Stimulated activated CD4-positive, alpha-beta T cell treated with anti-CD3 and anti-CD28 coated beads, Interleukin-2, amount 100 ng/mL, for 24 hours (primary cell): ENCODE measurements around the gene IRX3.

Experiments used
- DNase-seq, 2 donors: peaks; one replicate each; pipeline ENCODE4 v3.0.0-alpha.2; 2020

IRX3 gene

DNA sequence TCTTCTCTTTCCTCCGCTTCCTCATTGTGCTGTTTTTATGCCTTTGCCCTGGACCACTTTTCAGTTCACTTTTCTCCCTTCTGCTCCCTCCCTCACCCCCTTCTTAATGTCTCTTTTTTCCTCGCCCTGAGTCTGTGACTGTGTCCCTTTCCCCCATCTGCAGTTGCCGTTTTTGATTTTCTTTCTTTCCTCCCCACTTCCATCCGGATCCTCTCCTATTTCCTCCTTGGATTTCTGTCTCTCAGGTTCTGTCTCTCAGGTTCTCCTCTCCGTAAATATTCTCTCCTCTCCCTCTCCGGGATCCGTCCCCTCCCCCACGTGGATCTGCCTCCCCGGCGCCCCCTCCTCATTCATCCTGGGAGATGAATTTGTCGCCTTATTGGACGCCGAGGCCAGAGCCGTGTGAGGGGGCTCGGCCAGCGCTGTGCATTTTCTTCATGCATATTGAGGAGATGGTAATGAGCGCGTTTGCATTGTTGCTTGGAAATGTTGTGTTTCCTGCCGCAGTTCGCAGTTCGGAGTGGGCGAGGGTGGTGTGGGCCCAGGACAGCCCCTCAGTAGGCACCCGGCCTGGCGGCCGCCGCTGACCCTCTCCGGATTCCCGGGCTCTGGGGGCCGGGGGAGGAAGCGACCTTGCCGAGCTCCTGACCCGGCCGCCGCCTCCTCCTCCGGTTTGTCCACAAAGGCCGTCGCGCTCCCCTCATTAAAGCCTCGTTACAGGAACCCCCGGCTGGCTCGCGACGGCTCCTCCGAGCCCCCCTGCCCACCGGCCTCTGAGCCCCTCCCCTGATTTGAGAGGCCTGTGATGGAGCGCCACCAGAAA is 4.5 kb upstream of the IRX3 start:
- no peak for DNase-seq

GRCh38 chr16:54289945-54290832 is 3.6 kb upstream of the IRX3 start:
- no peak for DNase-seq

GRCh38 chr16:54289242-54289944 is 2.8 kb upstream of the IRX3 start:
- no peak for DNase-seq

DNA sequence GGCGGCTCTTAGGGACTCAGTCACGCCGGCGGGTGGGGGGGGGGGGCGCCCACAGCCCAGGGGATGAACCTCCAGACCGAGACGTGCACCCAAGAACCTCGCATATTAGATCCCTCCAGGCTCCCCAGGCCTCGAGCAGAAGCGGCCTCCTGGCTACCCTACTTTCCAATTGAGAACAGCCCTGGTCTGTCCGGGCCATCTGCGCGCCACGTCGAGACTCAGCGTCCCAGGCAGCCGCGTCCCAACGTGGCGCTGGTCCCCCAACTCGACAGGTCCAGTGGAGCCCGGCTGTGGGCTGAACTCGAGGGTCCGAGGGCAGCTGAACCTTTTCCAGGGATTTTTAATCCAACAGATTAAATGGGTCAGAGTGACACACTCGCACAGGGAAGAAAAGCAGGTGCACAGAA is 2.3 kb upstream of the IRX3 start:
- no peak for DNase-seq

GRCh38 chr16:54288030-54288834 is 1.6 kb upstream of the IRX3 start:
- DNase-seq, result no peak

DNA sequence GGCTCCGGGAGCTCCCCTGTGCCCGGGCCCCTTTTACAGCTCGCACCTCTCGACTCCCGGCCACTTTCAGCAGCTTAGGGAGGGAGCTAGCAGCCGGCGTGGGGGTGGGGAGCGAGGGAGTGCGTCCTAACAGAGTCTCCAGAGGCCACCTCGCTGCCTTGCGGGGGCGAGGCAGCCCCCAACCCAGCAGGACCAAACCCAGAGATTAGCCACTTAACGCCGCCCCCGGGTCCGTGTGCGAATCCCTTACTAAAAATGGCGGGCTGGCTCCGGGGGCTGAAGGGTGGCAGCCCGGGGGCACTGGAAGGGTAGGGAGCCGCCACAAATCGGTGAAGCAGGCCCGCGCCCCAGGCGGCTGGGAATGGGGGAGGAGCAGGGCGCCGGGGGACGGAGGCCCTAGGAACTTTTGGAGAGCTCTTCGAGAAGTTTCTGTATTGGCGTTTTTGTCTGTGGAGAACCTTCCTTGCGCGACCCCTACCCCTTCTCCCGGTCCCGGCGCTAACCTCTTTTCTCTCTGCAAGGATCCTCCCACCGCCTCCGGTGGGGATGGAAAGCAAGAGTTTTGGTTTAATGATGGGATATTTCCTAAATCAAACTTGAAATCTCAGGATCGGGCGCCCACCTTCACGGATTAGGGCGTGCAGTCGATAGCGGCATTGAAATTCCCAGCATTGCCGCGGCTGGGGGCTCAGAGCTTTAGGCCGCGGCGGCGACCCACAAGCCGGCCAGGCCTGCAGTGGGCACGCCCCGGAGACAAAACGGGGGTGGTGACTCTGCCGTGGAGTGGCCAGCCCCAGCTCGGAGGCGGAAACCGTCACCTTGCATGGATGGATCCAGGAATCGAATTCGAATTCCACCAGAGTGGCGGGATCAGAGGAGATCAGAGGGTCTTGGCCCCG is 793 bp upstream of the IRX3 start:
- no peak for DNase-seq

GRCh38 chr16:54286090-54286365 is 559 bp downstream of the IRX3 start:
- no peak for DNase-seq

GRCh38 chr16:54285414-54286089 is 1.0 kb downstream of the IRX3 start:
- no peak for DNase-seq

- DNase-seq, result no peak
These were observed 1.6 kb downstream of the IRX3 start for GRCh38 chr16:54284931-54285413.

DNA sequence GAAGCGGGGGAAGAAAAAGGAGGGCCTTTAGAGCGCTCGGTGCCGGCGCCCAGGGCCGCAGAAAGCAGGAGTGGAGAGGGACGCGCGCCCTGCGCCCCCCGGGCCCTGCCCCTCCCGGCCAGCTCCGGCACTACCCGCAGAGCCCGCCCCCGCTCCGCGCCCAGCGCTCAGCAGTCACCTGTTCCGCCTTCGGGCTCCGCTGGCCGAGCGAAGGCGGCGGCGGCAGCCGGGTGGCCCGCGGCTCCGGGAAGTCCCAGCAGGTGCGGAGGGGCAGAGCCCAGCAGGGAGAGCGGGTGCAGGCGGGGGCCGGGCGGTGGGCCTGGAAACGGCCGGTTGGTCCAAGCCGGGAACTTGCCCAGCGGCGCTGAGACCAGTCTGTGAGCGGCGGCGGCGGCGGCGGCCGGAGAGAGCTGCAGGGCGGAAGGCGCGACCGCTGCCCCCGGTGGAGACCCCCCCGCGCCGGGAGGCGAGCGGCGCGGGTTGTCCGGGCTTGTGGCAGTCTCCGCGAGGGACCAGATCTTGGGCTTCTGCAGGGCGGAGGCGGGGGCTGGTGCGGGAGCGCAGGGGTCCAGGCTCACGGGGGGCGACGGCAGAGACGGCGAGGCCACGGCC is 2.2 kb downstream of the IRX3 start:
- no peak for DNase-seq

DNA sequence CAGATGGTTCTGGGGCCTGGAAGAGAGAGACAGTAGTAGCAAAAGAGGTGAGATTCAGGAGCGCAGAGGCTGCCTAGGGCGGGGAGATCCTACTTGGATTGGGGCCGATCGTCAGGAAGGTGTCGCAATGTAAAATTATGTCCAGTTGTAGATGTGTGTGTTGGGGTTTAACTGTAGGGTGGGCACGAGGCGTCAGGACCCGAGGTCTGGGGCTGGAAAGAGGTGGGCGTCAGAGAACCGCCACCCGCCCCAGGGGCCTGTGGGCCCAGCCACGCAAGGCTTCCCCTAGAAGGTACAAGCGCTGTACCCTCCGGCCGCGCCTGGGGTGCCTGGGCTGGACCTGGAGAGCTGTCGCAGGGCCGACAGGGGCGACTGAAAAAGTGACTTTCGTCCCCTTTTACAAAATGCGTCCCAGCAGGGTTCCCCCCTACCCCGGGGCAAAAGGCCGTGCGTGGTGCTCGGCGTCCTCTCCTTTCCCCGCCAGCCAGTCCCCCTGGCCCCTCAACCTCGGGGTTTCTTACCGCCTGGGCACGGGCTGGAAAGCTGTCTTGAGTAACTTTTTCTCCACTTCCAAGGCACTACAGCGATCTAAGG is 2.8 kb downstream of the IRX3 start:
- no peak for DNase-seq

DNA sequence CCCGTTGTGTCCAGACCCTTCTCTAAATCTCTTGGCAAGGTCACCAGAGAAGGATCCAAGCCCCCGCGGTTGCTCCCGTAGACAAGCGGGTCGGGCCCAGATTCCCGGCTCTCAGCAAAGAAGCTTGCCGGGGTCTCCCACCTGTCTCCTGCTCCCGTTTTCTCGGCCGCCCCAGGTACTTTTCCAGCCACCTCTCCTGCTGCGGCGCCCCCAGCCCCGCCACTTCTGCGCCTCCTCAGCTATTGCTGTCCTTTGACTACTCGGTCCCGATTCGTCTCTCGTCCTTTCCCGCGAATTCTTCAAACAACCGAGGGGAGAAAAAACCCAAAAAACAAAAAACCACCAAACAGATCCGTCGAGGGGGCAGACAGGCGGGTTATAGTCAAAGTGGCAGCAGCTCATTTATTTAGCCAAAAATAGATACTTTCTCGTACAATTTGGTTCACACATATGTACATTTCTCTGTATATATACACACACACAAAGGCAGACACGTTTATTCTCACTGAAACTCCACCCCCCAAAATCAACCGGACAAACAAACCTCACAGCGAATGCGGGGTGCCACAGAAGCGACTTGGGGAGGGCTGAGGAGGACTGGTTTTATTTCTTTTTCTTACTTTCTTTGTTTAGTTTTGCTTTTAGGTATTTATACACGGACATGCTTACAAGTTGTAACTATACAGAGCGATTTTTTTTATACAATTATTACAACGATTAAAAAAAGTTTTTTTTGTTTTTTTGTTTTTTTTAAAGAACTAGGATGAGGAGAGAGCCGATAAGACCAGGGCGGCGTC is 3.5 kb downstream of the IRX3 start:
- no peak for DNase-seq

DNA sequence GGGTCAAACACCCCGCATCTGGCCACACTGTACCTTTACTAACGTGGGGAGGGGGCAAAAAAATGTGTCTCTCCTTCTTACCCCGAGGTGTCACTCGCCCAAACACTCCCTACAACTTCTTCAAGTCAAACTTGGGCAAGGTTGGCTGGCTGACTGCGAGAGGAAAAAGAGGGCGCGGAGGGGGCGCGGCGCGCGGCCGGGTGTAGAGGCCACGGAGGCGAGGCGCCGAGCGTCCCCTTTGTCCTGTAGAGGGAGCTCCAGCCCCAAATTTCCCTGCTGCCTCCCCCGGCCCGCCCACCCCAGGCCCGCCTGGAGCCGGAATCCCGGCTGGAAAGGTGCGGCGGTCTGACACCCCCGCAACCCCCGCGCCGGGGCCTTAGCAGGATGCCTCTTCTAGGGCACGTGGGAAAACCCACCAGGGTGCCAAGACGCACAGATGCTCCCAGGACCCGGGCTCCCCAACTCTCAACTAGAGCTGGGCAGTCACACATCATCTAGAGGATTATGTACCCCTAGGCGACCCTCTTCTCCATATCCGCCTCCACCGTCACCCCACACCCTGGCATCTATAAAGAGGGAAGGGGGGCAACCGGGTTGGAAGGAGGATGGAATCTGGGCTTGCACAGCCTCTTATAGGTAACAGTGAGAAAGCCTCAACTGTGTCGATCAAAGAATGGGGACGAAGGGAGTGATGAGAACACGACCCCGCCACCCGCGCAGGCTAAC is 4.2 kb downstream of the IRX3 start:
- peak in 1 of 2 donors; percentile 60 for DNase-seq

GRCh38 chr16:54281535-54282201 is 4.9 kb downstream of the IRX3 start:
- DNase-seq, result no peak

DNA sequence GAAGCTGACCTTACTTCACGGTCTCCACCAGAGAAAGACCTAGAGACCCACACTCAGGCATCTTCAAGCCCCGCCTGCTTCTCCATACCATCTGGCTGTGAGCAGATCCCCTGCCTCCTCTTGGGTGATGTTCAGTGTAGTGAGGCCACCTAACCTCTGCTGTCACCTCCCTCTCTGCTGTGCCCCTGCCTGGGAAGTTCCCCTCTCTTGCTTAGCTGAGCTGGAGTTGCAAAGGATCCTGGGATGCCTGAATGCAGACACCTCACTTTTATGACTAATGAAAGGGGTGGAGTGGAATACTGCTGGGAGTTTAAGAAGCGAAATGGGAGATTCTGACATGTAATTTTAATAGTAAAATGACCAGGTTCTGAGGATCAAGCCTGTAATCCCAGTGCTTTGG is 5.8 kb downstream of the IRX3 start:
- no peak for DNase-seq

GRCh38 chr16:54277845-54278703 is 8.5 kb downstream of the IRX3 start:
- DNase-seq, result no peak

GRCh38 chr16:54275956-54276355 is 10.6 kb downstream of the IRX3 start:
- no peak for DNase-seq
